HG03354 (cell line): Measurements from ENCODE around the gene TNS1.

Experiments used
- ATAC-seq: cut with Tn5 transposase; IDR thresholded peaks from one replicate; pipeline ENCODE4 v1.9.1; 2021; ENCODE audit warnings: mild to moderate bottlenecking; ENCODE audit not compliant: unreplicated experiment, poor library complexity, severe bottlenecking

Gene TNS1

GRCh38 chr2:217935901-217936684 is 66.7 kb downstream of the TNS1 start:
- ATAC-seq, result no peak

DNA sequence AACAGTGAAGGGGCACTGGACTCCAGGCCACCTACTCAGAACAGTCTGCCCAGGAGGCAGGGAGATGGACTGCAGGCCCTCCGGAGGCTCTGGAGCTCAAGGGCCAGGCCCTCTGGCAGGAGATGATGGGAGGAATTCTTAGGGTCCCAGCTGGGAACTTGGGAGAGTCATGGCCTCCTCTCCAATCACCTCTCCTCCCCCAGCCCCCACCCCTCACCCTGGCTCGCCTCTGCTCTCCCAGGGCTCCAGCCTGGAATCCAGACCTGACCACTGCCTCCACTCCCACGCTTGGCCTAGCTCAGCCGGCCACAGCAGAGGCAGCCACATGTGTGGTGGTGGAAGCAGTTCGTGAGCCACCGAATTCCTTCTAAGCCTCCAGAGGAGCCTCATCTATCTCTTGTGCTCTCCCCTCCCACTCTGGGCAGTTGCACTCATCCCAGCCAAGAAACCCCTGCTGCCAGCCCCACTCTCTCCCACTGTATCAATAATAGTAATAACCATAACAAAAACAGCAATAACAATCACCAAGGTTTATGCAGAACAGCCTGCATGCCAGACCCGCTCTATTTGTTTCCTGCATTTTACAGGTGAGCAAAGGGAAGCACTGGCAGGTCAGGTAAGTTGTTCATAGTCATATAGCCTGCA is 67.4 kb downstream of the TNS1 start:
- no peak for ATAC-seq

- ATAC-seq, result no peak
These were observed 68.3 kb downstream of the TNS1 start for GRCh38 chr2:217934321-217935131.

DNA sequence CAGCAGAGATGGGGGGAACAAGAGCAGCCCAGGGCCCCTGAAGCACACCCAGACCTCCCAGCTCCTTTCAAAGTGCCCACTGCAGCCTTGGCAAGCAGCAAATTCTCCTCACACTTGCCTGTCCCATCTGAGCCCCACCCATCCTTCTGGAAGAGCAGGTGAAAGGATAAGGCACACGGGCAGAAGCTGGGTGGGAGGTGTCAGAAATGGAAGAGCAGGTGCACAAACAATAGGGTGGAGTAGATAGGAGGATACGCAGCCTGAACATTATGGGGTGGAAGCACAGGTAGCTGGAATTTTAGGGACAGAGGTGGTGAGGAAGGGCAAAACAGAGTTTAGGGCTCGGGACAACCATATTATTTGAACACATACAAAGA is 69.2 kb downstream of the TNS1 start:
- ATAC-seq, result no peak

GRCh38 chr2:217932803-217933616 is 69.8 kb downstream of the TNS1 start:
- ATAC-seq, result no peak

DNA sequence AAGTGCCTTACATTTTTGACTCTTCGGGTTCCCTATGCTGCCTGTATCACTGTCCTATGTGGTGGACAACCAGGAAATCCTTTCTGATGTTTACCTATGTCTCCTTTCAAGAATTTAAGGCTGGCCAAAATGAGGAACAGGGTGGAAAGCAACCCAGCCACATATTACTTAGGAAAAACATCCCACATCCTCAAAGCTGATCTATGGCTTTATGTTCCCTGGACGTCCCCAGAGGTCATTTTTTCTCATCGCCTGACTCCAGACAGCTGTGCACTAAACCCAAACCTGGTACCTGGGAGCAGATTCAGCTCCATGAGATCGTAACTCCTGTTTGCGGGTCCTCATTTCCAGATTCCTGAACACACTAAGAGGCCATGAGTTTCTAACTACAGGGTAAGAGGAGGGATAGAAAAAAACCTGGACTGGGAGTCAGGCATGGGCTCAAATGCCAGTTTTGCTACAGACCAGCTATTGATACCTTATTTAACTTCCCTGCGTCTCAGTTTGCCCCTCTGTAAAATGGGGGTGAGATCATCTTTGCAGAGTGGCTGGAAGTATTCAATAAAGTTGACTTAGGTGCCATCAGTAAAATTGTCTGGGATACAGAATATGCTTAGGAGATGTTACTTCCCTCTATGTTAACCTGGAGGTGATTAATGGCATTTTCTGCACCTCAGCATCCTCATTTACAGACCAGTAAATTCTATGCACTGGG is 70.8 kb downstream of the TNS1 start:
- no peak for ATAC-seq

- no peak for ATAC-seq
These were observed 71.8 kb downstream of the TNS1 start for GRCh38 chr2:217930761-217931563.

GRCh38 chr2:217929757-217930707 is 72.8 kb downstream of the TNS1 start:
- no peak for ATAC-seq

DNA sequence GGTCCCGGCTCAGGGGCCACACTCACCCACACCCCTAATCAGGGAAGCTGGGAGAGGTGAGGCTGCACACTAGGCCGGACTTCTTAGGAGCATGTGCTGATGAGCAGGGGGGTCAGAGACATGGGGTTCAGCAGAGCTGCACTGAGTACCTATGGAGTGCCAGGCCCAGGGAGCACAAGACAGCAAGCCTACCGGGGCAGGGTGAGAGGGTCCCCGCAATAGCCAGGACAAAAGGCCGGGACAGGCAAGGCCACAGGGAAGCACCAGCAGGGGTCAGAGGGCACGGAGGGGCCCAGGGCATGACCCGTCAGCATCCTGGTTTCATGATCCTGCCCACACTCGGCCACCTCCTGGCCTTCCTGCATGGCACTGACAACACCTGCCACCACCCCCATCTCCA is 73.5 kb downstream of the TNS1 start:
- no peak for ATAC-seq

GRCh38 chr2:217928324-217929181 is 74.2 kb downstream of the TNS1 start:
- no peak for ATAC-seq

DNA sequence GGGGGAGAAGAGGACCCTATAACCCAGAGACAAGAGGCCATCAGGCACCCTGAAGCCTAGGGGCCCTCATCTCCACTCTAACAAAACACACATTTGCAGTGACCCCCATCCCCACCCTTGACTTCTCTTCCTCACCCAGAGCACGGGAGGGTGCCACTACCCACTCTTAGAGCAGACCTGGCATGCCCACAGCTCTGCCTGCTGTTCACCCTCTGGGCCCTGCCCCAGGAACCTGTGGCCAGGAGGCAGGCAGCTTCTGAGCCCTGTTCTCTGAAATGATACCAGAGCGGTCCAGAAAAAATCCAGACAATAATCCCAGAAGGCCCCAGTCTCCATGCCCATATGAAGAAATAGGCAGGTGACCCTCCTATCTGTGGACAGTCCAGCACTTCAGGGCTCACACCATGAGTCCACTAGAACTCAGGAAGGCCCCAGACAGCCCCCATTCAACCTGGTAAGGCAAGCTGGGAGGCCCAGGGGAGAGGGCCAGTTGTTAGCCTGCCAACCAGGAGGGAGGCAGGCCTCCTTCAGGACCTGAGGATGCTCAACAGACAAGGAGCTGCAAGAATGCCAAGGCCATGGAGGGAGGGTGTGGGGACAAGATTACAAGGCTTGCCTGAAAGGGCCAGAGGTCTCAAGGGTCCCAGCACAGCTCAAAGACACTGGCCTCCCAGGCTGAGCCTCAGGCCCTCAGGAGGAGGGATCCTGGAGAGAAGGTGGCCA is 75.0 kb downstream of the TNS1 start:
- ATAC-seq, result no peak

DNA sequence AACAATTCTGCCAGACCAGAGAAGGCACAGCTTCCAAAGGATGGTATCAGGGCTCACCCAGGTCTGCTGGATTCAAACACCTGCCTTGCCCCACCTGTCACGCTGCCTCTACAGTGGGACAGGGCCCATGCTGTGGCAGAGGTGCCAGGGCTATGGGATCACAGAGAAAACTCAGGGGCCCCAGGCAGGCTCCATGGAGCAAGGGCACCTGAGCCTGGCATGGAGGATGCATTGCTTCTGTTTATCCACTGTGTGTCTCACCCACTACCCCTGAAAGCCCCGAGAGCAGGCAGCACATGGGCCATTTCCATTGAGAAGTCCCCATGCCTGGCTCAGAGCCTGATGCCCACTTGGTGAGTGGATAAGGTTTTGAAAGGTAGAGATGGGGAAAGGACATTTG is 76.0 kb downstream of the TNS1 start:
- no peak for ATAC-seq

DNA sequence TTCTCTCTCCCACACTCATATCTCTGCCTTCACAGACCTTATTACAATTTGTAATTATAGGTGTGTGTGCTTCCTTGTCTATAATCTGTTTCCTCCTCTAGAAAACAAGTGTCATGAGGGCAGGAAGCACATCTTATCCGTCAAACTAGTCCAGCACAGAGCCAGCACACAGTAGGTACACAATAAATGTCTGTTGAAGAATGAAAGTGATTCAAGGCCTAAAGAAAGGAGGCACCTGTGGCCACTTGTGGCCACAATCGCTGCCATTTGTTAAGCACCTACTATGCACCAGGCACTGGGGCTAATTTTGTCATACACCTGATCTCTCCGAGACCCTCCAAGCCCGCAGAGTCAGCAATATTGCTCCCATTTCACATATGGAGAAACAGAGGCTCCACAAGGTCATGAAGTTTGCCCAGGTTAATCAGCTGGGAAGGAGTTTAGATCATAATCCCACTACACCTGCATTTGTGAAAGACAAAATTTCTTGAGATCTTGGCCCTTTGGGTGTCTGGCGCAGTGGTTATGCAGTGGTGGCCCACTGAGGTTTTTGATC is 78.4 kb downstream of the TNS1 start:
- ATAC-seq, result no peak

DNA sequence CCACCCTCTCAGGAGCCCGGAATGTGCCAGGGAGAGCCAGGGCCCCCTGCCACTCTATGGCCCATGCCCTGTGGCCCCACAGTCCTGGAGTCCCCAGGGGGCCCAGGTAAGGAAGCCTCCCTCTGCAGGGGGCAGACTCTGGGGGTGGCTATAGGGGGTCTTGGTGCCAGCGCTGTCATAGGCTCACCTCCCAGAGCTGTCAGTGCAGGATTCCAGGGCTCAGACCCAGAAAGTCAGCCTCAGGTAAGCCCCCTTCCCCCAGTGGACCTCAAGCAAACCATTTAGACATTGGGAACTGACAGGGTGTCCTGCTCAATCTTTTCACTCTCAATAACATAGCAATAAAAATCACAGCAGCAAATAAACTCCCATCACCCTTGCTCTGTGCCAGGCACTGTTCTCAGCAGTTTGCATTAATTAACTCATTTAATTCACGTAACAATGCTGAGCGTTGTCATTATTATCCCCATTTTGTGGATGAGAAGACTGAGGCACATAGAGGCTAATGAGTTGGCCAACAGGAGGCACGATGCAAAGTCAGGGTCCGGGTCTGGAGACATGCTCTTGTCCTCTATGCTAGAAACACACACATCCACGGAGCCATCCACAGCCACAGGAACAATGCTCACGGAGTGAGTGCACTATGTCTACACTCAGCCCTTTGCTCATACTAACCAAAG is 79.6 kb downstream of the TNS1 start:
- ATAC-seq, result no peak
